GM23338 (cell line): ENCODE data around the gene RAD51B.

ENCODE experiments used
- CTCF ChIP-seq, 2 experiments: fragments of 200-600 bp in 1 of 2; sonication (generic) in 1 of 2; conservative IDR thresholded peaks; 2 replicates each; pipeline versions ENCODE4 v1.5.1 to v1.6.1; 2016 to 2017; ENCODE audit warnings: antibody characterized with exemption in 2 of 2, low read depth in 2 of 2, mild to moderate bottlenecking in 2 of 2, moderate library complexity in 1 of 2
- EZH2 ChIP-seq: fragments of 200-600 bp; sonication (generic); IDR thresholded peaks from one replicate; pipeline ENCODE4 v1.8.0; 2017; ENCODE audit warnings: antibody characterized with exemption, mild to moderate bottlenecking, low read depth; ENCODE audit not compliant: unreplicated experiment
- EZH2phosphoT487 ChIP-seq: fragments of 200-600 bp; sonication (generic); IDR thresholded peaks from one replicate; pipeline ENCODE4 v1.8.1; 2018; ENCODE audit warnings: antibody characterized with exemption; ENCODE audit not compliant: unreplicated experiment
- POLR2AphosphoS5 ChIP-seq: IDR thresholded peaks from 2 replicates; pipeline ENCODE4 v1.6.1; 2016; ENCODE audit warnings: antibody characterized with exemption, low read depth
- REST ChIP-seq: IDR thresholded peaks from one replicate; pipeline ENCODE4 v1.6.1; 2018; ENCODE audit warnings: antibody characterized with exemption; ENCODE audit not compliant: unreplicated experiment
- ZNF331 ChIP-seq: fragments of 250-450 bp; sonication (Bioruptor Pico); IDR thresholded peaks from 2 replicates; pipeline ENCODE4 v1.5.0; 2020; ENCODE audit warnings: low read depth, mild to moderate bottlenecking, moderate library complexity

- TF ChIP-seq EZH2phosphoT487 = no peak
- TF ChIP-seq CTCF (conservative IDR thresholded peaks at IDR 0.05; ENCODE audit: low read depth in 2 of 2) = no peak
- TF ChIP-seq EZH2 = no peak
- TF ChIP-seq POLR2AphosphoS5 = no peak
- TF ChIP-seq ZNF331 (CRISPR knock-in tag) = no peak
- no peak for TF ChIP-seq REST
These were observed 292.3 kb downstream of the RAD51B start for GRCh38 chr14:68111853-68112270.
